ENCODE results near the gene SPDYE4.

Gene SPDYE4

DNA sequence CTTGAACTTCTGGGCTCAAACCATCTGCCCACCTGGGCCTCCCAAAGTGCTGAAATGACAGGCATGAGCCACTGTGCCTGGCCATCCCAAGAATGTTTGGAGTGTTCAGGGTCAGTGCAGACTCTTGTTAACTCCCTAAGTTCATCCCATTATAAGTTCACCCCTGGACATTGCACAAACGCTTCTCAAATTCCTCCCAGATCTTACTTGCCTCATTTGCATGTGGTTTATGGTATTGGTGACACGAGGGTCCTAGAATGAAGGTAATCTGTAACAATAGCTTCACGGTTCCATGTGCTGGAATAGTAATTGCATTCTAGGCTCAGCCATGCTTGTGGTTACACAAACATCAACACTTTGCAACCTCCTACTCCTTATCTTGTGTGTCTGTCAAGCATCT is 8.7 kb downstream of the SPDYE4 start:
- H3K4me1 ChIP-seq (ENCODE audit: control insufficient read depth, insufficient read depth, low read length, poor library complexity, severe bottlenecking), result no peaks in the 10 kb centered on the region
- no peak overlapping the region for H3K4me3 ChIP-seq (ENCODE audit: extremely low read depth, insufficient read depth, low read length, poor library complexity, severe bottlenecking)
- H3K36me3 ChIP-seq (ENCODE audit: control insufficient read depth, insufficient read depth, low read length), result no peaks in the 10 kb centered on the region
- no peaks in the 10 kb centered on the region for H3K9me3 ChIP-seq (ENCODE audit: control insufficient read depth, low read length)
- no peak overlapping the region for H3K27ac ChIP-seq (ENCODE audit: low read depth, low read length, severe bottlenecking)
- 78 to 100% methylated on average over 1 of the region's 3 CpGs for WGBS, 2 experiments (ENCODE audit: insufficient coverage in 2 of 2)

DNA sequence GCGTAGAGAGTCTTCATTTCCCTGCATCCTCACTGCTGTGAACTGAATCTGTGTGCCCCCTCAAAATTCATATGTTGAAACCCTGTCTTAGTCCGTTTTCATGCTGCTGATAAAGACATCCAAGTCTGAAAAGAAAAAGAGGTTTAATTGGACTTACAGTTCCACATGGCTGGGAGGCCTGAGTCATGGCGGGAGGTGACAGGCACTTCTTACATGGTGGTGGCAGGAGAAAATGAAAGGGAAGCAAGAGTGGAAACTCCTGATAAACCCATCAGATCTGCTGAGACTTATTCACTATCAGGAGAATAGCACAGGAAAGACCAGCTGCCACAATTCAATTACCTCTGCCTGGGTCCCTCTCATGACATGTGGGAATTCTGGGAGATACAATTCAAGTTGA is 10.6 kb downstream of the SPDYE4 start:
- H3K4me1 ChIP-seq (ENCODE audit: control insufficient read depth, insufficient read depth, low read length, poor library complexity, severe bottlenecking), result no peaks in the 10 kb centered on the region
- H3K4me3 ChIP-seq (ENCODE audit: extremely low read depth, insufficient read depth, low read length, poor library complexity, severe bottlenecking), result no peak overlapping the region
- no peak overlapping the region for H3K27ac ChIP-seq (ENCODE audit: low read depth, low read length, severe bottlenecking)
- H3K9me3 ChIP-seq (ENCODE audit: control insufficient read depth, low read length), result no peaks in the 10 kb centered on the region
- H3K36me3 ChIP-seq (ENCODE audit: control insufficient read depth, insufficient read depth, low read length), result no peaks in the 10 kb centered on the region
- 90 to 93% methylated on average over 2 to 3 of the region's 3 CpGs for WGBS, 2 experiments (ENCODE audit: insufficient coverage in 2 of 2)

DNA sequence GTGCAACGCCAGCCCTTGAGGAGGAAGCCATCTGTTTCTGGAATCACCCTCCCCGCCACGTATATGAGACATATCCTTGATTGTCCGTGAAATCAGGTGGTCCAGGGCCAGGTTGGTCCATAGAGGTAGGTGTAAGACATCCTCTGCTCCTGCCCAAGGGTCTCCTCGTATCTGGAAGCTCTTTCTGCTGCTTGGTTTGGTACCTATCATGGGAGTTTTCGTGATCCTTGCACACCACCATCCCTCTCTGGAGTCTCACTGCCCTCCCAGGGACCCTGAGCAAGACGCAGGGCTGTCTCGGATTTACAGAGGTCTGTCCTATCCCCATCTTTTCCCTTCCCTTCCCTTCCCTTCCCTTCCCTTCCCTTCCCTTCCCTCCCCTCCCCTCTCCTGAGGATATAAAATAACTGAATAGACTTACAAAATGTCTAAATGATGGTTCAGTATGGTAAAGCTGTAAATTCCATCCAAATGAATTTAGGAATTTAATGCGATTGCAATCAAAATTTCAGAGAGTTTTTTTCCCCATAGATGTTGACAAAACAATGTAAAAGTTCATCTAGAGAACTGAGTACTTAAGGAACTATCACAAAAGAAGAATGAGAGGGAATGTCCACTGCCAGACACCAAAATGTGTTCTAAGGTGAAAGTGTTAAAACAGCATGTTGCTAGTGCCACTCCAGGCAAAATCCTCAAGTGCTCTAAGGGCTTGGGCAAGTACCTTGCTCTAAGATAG is 11.7 kb downstream of the SPDYE4 start:
- 17 to 19% methylated on average over 3 to 5 of the region's 9 CpGs for WGBS, 2 experiments (ENCODE audit: insufficient coverage in 2 of 2)
- Histone ChIP-seq H3K4me1 (ENCODE audit: control insufficient read depth, insufficient read depth, low read length, poor library complexity, severe bottlenecking) (no peaks in the 10 kb centered on the region), H3K27ac (ENCODE audit: low read depth, low read length, severe bottlenecking) (no peak overlapping the region), H3K9me3 (ENCODE audit: control insufficient read depth, low read length) (no peaks in the 10 kb centered on the region), H3K36me3 (ENCODE audit: control insufficient read depth, insufficient read depth, low read length) (no peaks in the 10 kb centered on the region), H3K4me3 (ENCODE audit: extremely low read depth, insufficient read depth, low read length, poor library complexity, severe bottlenecking) (peak overlapping the region; percentile 39)

DNA sequence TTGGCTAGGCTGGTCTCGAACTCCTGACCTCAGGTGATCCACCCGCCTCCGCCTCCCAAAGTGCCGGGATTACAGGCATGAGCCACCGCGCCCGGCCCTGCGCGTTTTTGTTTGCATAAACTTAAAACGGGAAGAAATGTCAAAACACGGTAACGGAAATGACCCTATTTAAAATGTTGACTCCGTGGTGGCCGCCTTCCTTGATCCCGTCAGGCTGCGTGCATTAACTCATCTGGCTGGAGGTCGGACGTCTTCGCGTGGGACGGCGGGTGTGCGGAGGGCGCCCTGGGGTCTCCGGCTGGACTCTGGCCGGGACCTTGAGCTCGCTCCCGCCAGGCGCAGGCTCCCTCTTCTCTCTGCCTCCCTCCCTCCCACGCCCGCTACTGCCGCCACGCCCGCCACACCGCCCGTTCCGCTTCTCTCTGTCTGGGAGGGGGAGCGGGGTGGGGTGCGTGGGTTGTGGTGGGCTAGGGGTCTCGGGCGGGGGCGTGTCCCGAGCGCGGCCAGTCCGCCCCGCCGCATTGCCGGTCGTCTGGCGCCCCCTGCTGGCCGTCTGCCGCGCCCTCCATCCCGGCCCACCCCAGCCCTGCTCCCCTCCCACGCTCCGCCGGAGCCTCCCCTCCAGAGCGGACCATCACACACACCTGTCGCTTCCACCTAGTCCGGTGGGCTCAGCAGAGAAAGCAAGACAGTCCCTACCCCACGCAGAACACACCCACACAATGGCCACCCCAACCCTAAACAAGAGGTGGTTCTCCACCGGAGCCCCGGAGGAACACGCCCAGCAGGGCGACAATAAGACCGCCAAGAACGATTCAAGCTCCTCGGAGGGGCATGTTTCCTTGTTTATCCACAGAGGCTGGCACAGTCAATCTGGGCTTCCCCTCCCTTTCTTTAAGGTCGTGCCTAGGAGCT is 12.5 kb downstream of the SPDYE4 start:
- H3K4me3 ChIP-seq (ENCODE audit: extremely low read depth, insufficient read depth, low read length, poor library complexity, severe bottlenecking), result peak overlapping the region; percentile 39
- 14 to 17% methylated on average over 45 to 51 of the region's 70 CpGs for WGBS, 2 experiments (ENCODE audit: insufficient coverage in 2 of 2)
- no peaks in the 10 kb centered on the region for H3K9me3 ChIP-seq (ENCODE audit: control insufficient read depth, low read length)
- H3K4me1 ChIP-seq (ENCODE audit: control insufficient read depth, insufficient read depth, low read length, poor library complexity, severe bottlenecking), result no peaks in the 10 kb centered on the region
- no peak overlapping the region for H3K27ac ChIP-seq (ENCODE audit: low read depth, low read length, severe bottlenecking)
- H3K36me3 ChIP-seq (ENCODE audit: control insufficient read depth, insufficient read depth, low read length), result no peaks in the 10 kb centered on the region

DNA sequence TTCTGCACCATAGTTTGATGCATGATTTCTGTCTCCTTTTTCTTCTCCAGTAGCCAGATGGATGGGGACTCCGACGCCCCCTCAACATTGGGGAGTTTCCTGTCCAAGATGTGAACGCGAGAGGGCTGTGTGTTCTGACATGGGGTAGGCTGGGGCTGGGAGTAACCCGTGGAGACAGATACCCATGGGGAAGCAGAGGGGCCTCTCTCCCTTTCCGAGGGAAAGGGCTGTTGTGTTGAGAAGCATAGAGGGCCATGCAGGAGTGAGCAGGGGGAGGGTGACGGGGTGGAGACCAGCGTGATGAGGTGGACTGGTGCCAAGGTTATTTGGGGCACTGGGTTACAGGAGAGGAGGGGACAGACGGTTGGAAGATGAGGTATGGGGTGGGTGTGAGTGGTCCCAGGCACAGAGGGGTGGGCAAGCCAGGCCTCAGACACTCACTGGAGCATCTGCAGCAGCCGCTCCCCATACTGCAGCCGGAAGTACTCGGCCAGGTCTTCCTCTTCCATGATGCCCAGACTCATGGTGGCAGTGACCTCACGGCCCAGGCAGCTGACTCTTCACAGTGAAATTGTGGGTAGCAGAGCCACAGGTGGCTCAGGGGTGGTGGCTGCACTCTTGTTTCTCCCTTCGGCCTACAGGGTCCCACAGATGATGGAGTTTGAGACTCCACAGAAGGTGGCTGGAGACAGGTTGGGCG is 14.1 kb downstream of the SPDYE4 start:
- Histone ChIP-seq H3K4me3 (ENCODE audit: extremely low read depth, insufficient read depth, low read length, poor library complexity, severe bottlenecking) (no peak overlapping the region), H3K36me3 (ENCODE audit: control insufficient read depth, insufficient read depth, low read length) (no peaks in the 10 kb centered on the region), H3K4me1 (ENCODE audit: control insufficient read depth, insufficient read depth, low read length, poor library complexity, severe bottlenecking) (peaks cover 1% of the 10 kb centered on the region), H3K27ac (ENCODE audit: low read depth, low read length, severe bottlenecking) (no peak overlapping the region), H3K9me3 (ENCODE audit: control insufficient read depth, low read length) (no peaks in the 10 kb centered on the region)
- 81 to 93% methylated on average over 11 to 12 of the region's 15 CpGs for WGBS, 2 experiments (ENCODE audit: insufficient coverage in 2 of 2)

DNA sequence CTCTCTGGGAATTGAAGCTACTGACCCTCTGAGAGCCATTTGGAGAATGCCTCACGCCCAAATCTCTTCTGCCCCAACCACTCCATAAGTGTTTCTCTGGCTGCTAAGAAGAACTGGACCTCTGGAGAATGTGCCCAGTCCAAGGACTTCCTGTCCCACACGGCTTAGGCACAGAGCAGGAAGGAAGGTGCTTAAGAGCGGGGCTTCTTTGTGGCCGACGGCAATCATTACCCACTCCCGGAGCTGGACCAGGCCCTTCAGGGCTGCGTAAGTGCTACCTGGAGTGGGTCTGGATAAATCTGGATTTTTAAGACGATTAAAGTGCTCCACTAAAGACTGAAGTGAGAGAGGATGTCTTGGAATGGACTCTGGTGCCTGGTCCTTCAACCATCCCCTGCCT is 15.5 kb downstream of the SPDYE4 start:
- H3K36me3 ChIP-seq (ENCODE audit: control insufficient read depth, insufficient read depth, low read length), result no peaks in the 10 kb centered on the region
- H3K4me1 ChIP-seq (ENCODE audit: control insufficient read depth, insufficient read depth, low read length, poor library complexity, severe bottlenecking), result peaks cover 8% of the 10 kb centered on the region
- H3K9me3 ChIP-seq (ENCODE audit: control insufficient read depth, low read length), result no peaks in the 10 kb centered on the region
- H3K4me3 ChIP-seq (ENCODE audit: extremely low read depth, insufficient read depth, low read length, poor library complexity, severe bottlenecking), result no peak overlapping the region
- 90% methylated on average over 6 to 8 of the region's 8 CpGs for WGBS, 2 experiments (ENCODE audit: insufficient coverage in 2 of 2)
- no peak overlapping the region for H3K27ac ChIP-seq (ENCODE audit: low read depth, low read length, severe bottlenecking)

DNA sequence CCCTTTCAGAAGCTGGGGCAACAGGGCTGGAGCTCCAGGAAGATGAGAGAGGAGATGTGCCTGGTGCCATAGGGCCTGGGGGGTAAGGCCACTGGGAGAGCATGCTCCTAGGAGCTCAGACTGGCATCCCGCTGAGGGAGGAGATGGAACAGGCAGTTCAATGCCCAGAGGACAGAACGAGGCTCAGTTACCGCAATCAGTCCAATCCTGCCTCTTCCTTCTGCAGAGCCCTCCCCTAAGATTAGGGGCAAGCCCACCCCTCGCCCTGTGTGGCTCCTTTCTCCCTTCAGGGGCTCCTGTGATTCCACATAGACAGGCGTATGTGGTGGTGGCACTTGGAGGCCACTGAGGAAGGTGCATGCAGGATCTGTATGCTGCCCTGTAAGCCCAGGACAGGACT is 16.1 kb downstream of the SPDYE4 start:
- no peak overlapping the region for H3K27ac ChIP-seq (ENCODE audit: low read depth, low read length, severe bottlenecking)

DNA sequence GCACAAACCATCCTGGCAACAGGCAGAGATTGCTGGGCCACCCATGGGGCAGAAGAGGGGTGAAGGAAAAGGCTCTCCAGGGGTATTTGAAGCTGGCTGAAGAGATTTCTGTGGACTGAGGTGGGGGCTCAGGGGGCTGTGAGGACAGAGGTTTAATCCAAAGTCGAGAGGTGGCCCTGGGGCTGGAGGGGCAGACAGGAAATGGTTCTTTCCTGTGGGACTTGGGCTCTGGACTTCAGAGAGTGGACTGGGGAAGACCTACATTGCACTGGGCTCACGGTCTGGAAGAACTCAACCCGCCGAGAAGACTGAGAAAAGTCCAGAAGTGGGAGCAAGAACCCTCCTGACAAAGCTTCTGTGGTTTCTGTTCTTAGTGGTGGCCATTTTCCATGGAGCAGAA is 16.6 kb downstream of the SPDYE4 start:
- H3K4me3 ChIP-seq (ENCODE audit: extremely low read depth, insufficient read depth, low read length, poor library complexity, severe bottlenecking), result no peak overlapping the region
- no peaks in the 10 kb centered on the region for H3K9me3 ChIP-seq (ENCODE audit: control insufficient read depth, low read length)
- H3K27ac ChIP-seq (ENCODE audit: low read depth, low read length, severe bottlenecking), result no peak overlapping the region
- WGBS, 2 experiments (ENCODE audit: insufficient coverage in 2 of 2), result 95 to 96% methylated on average over 4 of the region's 4 CpGs
- H3K4me1 ChIP-seq (ENCODE audit: control insufficient read depth, insufficient read depth, low read length, poor library complexity, severe bottlenecking), result peaks cover 8% of the 10 kb centered on the region
- no peaks in the 10 kb centered on the region for H3K36me3 ChIP-seq (ENCODE audit: control insufficient read depth, insufficient read depth, low read length)

More for the DNA sequence above, 16.1 kb downstream of the SPDYE4 start:
- WGBS, 2 experiments (ENCODE audit: insufficient coverage in 2 of 2), result 100% methylated on average over 1 of the region's 5 CpGs
- Histone ChIP-seq H3K4me1 (ENCODE audit: control insufficient read depth, insufficient read depth, low read length, poor library complexity, severe bottlenecking) (peaks cover 8% of the 10 kb centered on the region), H3K9me3 (ENCODE audit: control insufficient read depth, low read length) (no peaks in the 10 kb centered on the region), H3K4me3 (ENCODE audit: extremely low read depth, insufficient read depth, low read length, poor library complexity, severe bottlenecking) (no peak overlapping the region), H3K36me3 (ENCODE audit: control insufficient read depth, insufficient read depth, low read length) (no peaks in the 10 kb centered on the region)

DNA sequence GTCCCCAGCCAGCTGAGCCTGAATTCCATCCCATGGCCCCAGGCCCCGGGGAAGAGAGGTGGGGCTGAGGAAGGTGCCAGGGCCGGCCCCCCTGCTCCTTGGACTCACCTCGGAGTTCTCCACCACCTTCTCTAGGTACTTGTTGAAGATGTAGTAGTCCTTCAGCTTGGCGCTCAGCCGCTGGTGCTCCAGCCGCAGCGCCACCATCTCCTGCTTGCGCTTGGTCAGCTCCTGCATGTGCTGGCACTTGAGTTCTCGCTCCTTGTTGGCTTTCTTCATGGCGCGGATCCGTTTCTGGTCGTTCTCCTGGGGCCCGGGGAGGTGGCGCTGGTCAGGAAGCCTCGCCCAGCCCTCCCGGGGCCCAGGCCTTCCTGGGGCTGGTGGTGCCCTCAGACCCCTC is 17.0 kb downstream of the SPDYE4 start:
- H3K4me3 ChIP-seq (ENCODE audit: extremely low read depth, insufficient read depth, low read length, poor library complexity, severe bottlenecking), result no peak overlapping the region
- 93 to 96% methylated on average over 13 to 14 of the region's 17 CpGs for WGBS, 2 experiments (ENCODE audit: insufficient coverage in 2 of 2)
- H3K9me3 ChIP-seq (ENCODE audit: control insufficient read depth, low read length), result no peaks in the 10 kb centered on the region
- H3K27ac ChIP-seq (ENCODE audit: low read depth, low read length, severe bottlenecking), result no peak overlapping the region
- H3K4me1 ChIP-seq (ENCODE audit: control insufficient read depth, insufficient read depth, low read length, poor library complexity, severe bottlenecking), result peaks cover 12% of the 10 kb centered on the region
- H3K36me3 ChIP-seq (ENCODE audit: control insufficient read depth, insufficient read depth, low read length), result no peaks in the 10 kb centered on the region

DNA sequence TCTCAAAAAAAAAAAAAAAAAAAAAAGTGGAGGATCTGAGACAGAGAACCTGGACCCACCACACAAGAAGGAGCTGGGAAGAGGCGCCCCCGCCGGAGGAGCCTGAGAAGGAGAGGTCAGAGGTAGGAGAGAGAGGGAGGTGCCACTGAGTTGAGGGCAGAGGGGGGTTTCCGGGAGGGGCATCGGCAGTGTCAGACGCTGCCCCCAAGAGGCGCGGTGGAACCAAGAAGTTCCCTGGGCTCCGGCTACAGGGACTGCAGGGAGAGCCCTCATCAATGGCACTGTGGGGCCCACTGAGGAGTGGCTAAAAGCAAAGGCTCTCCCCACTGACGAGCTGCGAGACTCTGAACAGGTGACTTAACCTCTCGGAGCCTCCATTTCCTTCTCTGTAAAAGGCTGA is 17.9 kb downstream of the SPDYE4 start:
- Histone ChIP-seq H3K4me1 (ENCODE audit: control insufficient read depth, insufficient read depth, low read length, poor library complexity, severe bottlenecking) (peaks cover 15% of the 10 kb centered on the region), H3K4me3 (ENCODE audit: extremely low read depth, insufficient read depth, low read length, poor library complexity, severe bottlenecking) (no peak overlapping the region), H3K36me3 (ENCODE audit: control insufficient read depth, insufficient read depth, low read length) (no peaks in the 10 kb centered on the region), H3K27ac (ENCODE audit: low read depth, low read length, severe bottlenecking) (no peak overlapping the region), H3K9me3 (ENCODE audit: control insufficient read depth, low read length) (no peaks in the 10 kb centered on the region)
- WGBS, 2 experiments (ENCODE audit: insufficient coverage in 2 of 2), result 75 to 77% methylated on average over 9 to 12 of the region's 12 CpGs

Measured in mesodermal cell (in vitro differentiated cells).